ENCODE measurements around the gene ATG13.
A peak's percentile ranks its signal among the peaks of the same experiment; 100 is the strongest.

- TF ChIP-seq CTCF (conservative IDR thresholded peaks at IDR 0.05; ENCODE audit: low read length): peak; percentile 85
- no peak for TF ChIP-seq EZH2phosphoT487 (IDR thresholded peaks at IDR 0.05; ENCODE audit: borderline replicate concordance, low read depth, low read length)
Measured at GRCh38 chr11:46617134-46617971, at the start of gene ATG13, which contains the start of gene HARBI1.
